ENCODE results near the gene SUN5.

DNA sequence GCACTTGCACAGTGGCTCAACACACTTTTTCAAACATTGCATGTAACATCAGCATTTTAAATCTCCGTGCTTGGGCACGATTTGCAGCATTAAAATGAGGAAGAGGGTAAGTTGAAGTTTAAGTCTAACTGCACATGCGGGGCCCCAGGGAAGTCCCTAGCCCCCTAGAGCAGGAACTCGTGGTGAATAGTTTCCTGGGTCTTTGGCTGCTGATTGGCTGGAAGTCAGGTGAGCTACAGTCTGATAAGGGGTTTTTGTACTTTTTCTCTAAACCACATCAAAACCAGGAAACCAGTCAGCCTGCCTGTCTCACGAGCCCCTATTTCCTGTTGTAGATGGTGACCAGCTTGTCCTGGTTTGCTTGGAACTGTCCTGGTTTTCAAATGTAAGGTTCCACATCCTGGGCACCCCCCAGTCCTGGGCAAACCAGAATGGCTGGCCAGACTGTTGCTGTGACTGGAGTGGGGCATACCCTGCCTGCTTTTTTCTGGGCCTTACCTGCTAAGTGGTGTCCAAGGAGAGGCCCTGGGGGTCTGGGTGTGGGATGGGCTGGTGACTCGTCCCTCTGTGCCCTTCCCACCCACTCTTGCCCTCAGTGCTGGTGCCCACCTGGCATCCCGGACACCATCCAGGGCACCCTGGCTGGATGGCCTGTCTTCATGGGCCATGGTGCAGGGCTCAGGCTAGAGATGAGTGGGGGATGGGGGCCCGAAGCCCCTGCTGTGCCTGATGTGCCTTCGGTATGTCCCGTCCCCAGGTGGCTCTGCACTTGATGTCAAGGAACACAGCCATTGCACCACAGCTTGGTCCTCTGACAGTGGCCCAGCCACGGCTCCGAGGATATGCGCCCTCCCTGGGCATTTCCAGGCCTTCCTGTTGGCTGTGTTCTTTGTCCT is 31.8 kb downstream of the SUN5 start:
- TF ChIP-seq, protein P1, sequence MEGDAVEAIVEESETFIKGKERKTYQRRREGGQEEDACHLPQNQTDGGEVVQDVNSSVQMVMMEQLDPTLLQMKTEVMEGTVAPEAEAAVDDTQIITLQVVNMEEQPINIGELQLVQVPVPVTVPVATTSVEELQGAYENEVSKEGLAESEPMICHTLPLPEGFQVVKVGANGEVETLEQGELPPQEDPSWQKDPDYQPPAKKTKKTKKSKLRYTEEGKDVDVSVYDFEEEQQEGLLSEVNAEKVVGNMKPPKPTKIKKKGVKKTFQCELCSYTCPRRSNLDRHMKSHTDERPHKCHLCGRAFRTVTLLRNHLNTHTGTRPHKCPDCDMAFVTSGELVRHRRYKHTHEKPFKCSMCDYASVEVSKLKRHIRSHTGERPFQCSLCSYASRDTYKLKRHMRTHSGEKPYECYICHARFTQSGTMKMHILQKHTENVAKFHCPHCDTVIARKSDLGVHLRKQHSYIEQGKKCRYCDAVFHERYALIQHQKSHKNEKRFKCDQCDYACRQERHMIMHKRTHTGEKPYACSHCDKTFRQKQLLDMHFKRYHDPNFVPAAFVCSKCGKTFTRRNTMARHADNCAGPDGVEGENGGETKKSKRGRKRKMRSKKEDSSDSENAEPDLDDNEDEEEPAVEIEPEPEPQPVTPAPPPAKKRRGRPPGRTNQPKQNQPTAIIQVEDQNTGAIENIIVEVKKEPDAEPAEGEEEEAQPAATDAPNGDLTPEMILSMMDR (IDR thresholded peaks at IDR 0.05), result no peak
- TF ChIP-seq POLR2A (IDR thresholded peaks at IDR 0.05), result no peak

All from sigmoid colon (tissue), 3 donors.